GM19452 (cell line): Measurements from ENCODE around the gene PEX14.
"Not testable (repeated sequence)": the region's sequence is repeated elsewhere in the genome, so short reads cannot be mapped to it uniquely, and the experiment has no call there.

Experiments used
- ATAC-seq: cut with Tn5 transposase; IDR thresholded peaks from one replicate; pipeline ENCODE4 v1.9.1; 2021; ENCODE audit not compliant: unreplicated experiment

PEX14 gene

GRCh38 chr1:10450156-10450814, 24.5 kb upstream of the PEX14 start:
- ATAC-seq = no peak

- ATAC-seq = no peak
These were observed 23.9 kb upstream of the PEX14 start for GRCh38 chr1:10450836-10451235.

- no peak for ATAC-seq
These were observed 23.5 kb upstream of the PEX14 start for GRCh38 chr1:10451287-10451686.

GRCh38 chr1:10456048-10456447, 18.7 kb upstream of the PEX14 start:
- ATAC-seq = no peak

- no peak for ATAC-seq
These were observed 18.1 kb upstream of the PEX14 start for GRCh38 chr1:10456661-10457060.

- ATAC-seq = not testable (repeated sequence)
These were observed 17.3 kb upstream of the PEX14 start for GRCh38 chr1:10457462-10457861.

- no peak for ATAC-seq
These were observed 16.9 kb upstream of the PEX14 start for GRCh38 chr1:10457875-10458274.

- no peak for ATAC-seq
These were observed 15.6 kb upstream of the PEX14 start for GRCh38 chr1:10459184-10459583.

- no peak for ATAC-seq
These were observed 7.7 kb upstream of the PEX14 start for GRCh38 chr1:10467078-10467477.

- no peak for ATAC-seq
These were observed 4.7 kb upstream of the PEX14 start for GRCh38 chr1:10470043-10470442.

- ATAC-seq = no peak
These were observed 3.1 kb upstream of the PEX14 start for GRCh38 chr1:10471411-10472219.

- ATAC-seq = peak; percentile 70
These were observed 2.3 kb upstream of the PEX14 start, which contains the start of gene DFFA for GRCh38 chr1:10472220-10473144. DFFA (minus strand) TSS chr1:10472529; CDS start chr1:10472458, 71 bp downstream.

- no peak for ATAC-seq
These were observed 1.5 kb upstream of the PEX14 start for GRCh38 chr1:10473145-10473765.

GRCh38 chr1:10474309-10474612, 489 bp upstream of the PEX14 start:
- ATAC-seq = not testable (repeated sequence)

- ATAC-seq = no peak
These were observed 760 bp downstream of the PEX14 start for GRCh38 chr1:10475510-10475909.

- no peak for ATAC-seq
These were observed 4.5 kb downstream of the PEX14 start for GRCh38 chr1:10479296-10479695.

GRCh38 chr1:10480614-10481013, 5.9 kb downstream of the PEX14 start:
- ATAC-seq = no peak

- no peak for ATAC-seq
These were observed 9.8 kb downstream of the PEX14 start for GRCh38 chr1:10484521-10484920.

GRCh38 chr1:10489291-10490055, 14.7 kb downstream of the PEX14 start:
- ATAC-seq = no peak

- ATAC-seq = no peak
These were observed 15.7 kb downstream of the PEX14 start for GRCh38 chr1:10490286-10490970.
